NCI-H1436 treated with DMSO at 0.1 percent for 48 hours (cell line): Measurements from ENCODE around the gene DCC.
"Not testable (repeated sequence)": the region's sequence is repeated elsewhere in the genome, so short reads cannot be mapped to it uniquely, and the experiment has no call there.

Experiments used
- DNase-seq: peaks from one replicate; lab custom pipeline; 2025; lab: John Stamatoyannopoulos, UW

Gene DCC

GRCh38 chr18:53387581-53387980 lies 1047.6 kb downstream of the DCC start:
- DNase-seq = no peak

- no peak for DNase-seq
Observed at GRCh38 chr18:53402670-53403069, 1062.7 kb downstream of the DCC start.

- no peak for DNase-seq
Observed at GRCh38 chr18:53408271-53408670, 1068.3 kb downstream of the DCC start.

GRCh38 chr18:53411511-53411910 lies 1071.5 kb downstream of the DCC start:
- no peak for DNase-seq

- no peak for DNase-seq
Observed at GRCh38 chr18:53417003-53417402, 1077.0 kb downstream of the DCC start.

GRCh38 chr18:53421869-53422268 lies 1081.9 kb downstream of the DCC start:
- no peak for DNase-seq

GRCh38 chr18:53422896-53423295 lies 1082.9 kb downstream of the DCC start:
- DNase-seq = no peak

- no peak for DNase-seq
Observed at GRCh38 chr18:53426666-53427184, 1086.7 kb downstream of the DCC start.

GRCh38 chr18:53441761-53442414 lies 1101.9 kb downstream of the DCC start:
- no peak for DNase-seq

- DNase-seq = no peak
Observed at GRCh38 chr18:53442415-53442783, 1102.4 kb downstream of the DCC start.

GRCh38 chr18:53443336-53443735 lies 1103.3 kb downstream of the DCC start:
- DNase-seq = no peak

- no peak for DNase-seq
Observed at GRCh38 chr18:53443831-53444230, 1103.8 kb downstream of the DCC start.

GRCh38 chr18:53451902-53452301 lies 1111.9 kb downstream of the DCC start:
- DNase-seq = no peak

- DNase-seq = no peak
Observed at GRCh38 chr18:53457068-53457467, 1117.1 kb downstream of the DCC start.

- DNase-seq = no peak
Observed at GRCh38 chr18:53458268-53458667, 1118.3 kb downstream of the DCC start.

- no peak for DNase-seq
Observed at GRCh38 chr18:53458944-53459580, 1119.1 kb downstream of the DCC start.

GRCh38 chr18:53467756-53468155 lies 1127.8 kb downstream of the DCC start:
- DNase-seq = no peak

- not testable (repeated sequence) for DNase-seq
Observed at GRCh38 chr18:53468173-53468572, 1128.2 kb downstream of the DCC start.

GRCh38 chr18:53472546-53472945 lies 1132.5 kb downstream of the DCC start:
- DNase-seq = no peak

- no peak for DNase-seq
Observed at GRCh38 chr18:53478155-53478554, 1138.2 kb downstream of the DCC start.

- no peak for DNase-seq
Observed at GRCh38 chr18:53486296-53486695, 1146.3 kb downstream of the DCC start.

GRCh38 chr18:53489266-53489665 lies 1149.3 kb downstream of the DCC start:
- DNase-seq = no peak

GRCh38 chr18:53490019-53490418 lies 1150.0 kb downstream of the DCC start:
- no peak for DNase-seq

GRCh38 chr18:53496028-53496427 lies 1156.0 kb downstream of the DCC start:
- DNase-seq = no peak
